SK-N-SH (cell line): ENCODE measurements around the gene HEPACAM. TPM values are rescaled to one million over a fixed set of nuclear protein-coding genes. Genes with fewer than 3 reads are reported as not detected.

Experiments used
- CTCF ChIA-PET: fragments of 300-600, 350-600 bp; formaldehyde crosslinking; extraction: SDS; loops from one replicate; lab custom pipeline; 2021; lab: Yijun Ruan, JAX
- POLR2A ChIA-PET: fragments of 350-600 bp; sonication (Branson Sonifier 250); formaldehyde crosslinking; extraction: SDS; loops from one replicate; lab custom pipeline; 2020; ENCODE audit warnings: antibody characterized with exemption, inconsistent platforms; lab: Yijun Ruan, JAX
- DNase-seq: peaks from one replicate; pipeline ENCODE4 v3.0.0; 2012
- H2AFZ ChIP-seq: fragments of 200-600 bp; sonication (generic); 2 replicates; pipeline ENCODE4 v1.8.1; 2016; ENCODE audit warnings: antibody characterized with exemption, mild to moderate bottlenecking, low read depth
- H3F3A ChIP-seq: fragments of 200-600 bp; sonication (generic); replicated peaks from 2 replicates; pipeline ENCODE3; 2016; ENCODE audit warnings: antibody characterized with exemption, mild to moderate bottlenecking; ENCODE audit not compliant: insufficient read depth
- H3K27ac ChIP-seq, 2 experiments: fragments of 200-500 bp in 1 of 2; fragments of 200-600 bp in 1 of 2; sonication (Bioruptor generic) in 1 of 2; sonication (generic), shearing (Covaris generic) in 1 of 2; 2 replicates each; pipeline versions ENCODE4 v1.5.1 to v1.6.1; 2014 to 2016; ENCODE audit warnings: low read depth in 2 of 2, inconsistent platforms in 1 of 2, low read length in 1 of 2, mild to moderate bottlenecking in 1 of 2, mixed read lengths in 1 of 2
- H3K27me3 ChIP-seq: fragments of 200-600 bp; sonication (generic), shearing (Covaris generic); 2 replicates; pipeline ENCODE4 v1.6.1; 2016; ENCODE audit warnings: mixed run types; ENCODE audit not compliant: insufficient read depth
- H3K36me3 ChIP-seq, 2 experiments: fragments of 200-500 bp in 1 of 2; fragments of 200-600 bp in 1 of 2; sonication (Bioruptor generic) in 1 of 2; sonication (generic) in 1 of 2; replicated peaks in 1 of 2; 2 replicates each; pipeline versions ENCODE3 to v1.5.1; 2014 to 2016; ENCODE audit warnings: low read length in 1 of 2, mild to moderate bottlenecking in 1 of 2; ENCODE audit not compliant: insufficient read depth in 2 of 2, control insufficient read depth in 1 of 2
- H3K4me1 ChIP-seq, 2 experiments: fragments of 200-500 bp in 1 of 2; fragments of 200-600 bp in 1 of 2; sonication (Bioruptor generic) in 1 of 2; sonication (generic), shearing (Covaris generic) in 1 of 2; 2 replicates each; pipeline versions ENCODE4 v1.5.1 to v1.6.1; 2014 to 2016; ENCODE audit warnings: low read depth in 1 of 2, low read length in 1 of 2, mixed run types in 1 of 2; ENCODE audit not compliant: insufficient read depth in 2 of 2, control insufficient read depth in 1 of 2
- H3K4me2 ChIP-seq: fragments of 200-600 bp; sonication (generic), shearing (Covaris generic); 2 replicates; pipeline ENCODE4 v1.6.1; 2017; ENCODE audit warnings: mixed run types
- H3K4me3 ChIP-seq, 2 experiments: fragments of 200-500 bp in 1 of 2; fragments of 200-600 bp in 1 of 2; sonication (Bioruptor generic) in 1 of 2; sonication (generic), shearing (Covaris generic) in 1 of 2; 2 replicates each; pipeline versions ENCODE4 v1.5.1 to v1.8.1; 2014 to 2016; ENCODE audit warnings: low read depth in 2 of 2, inconsistent platforms in 1 of 2, low read length in 1 of 2, mild to moderate bottlenecking in 1 of 2, mixed read lengths in 1 of 2, moderate library complexity in 1 of 2
- H3K79me2 ChIP-seq: fragments of 200-600 bp; sonication (generic); 2 replicates; pipeline ENCODE4 v1.8.1; 2017; ENCODE audit warnings: mild to moderate bottlenecking; ENCODE audit not compliant: insufficient read depth
- H3K9ac ChIP-seq: fragments of 200-600 bp; sonication (generic); 2 replicates; pipeline ENCODE4 v1.6.1; 2017; ENCODE audit warnings: mixed run types
- H3K9me2 ChIP-seq: fragments of 200-600 bp; sonication (generic); 2 replicates; pipeline ENCODE4 v1.6.1; 2017; ENCODE audit warnings: mixed run types
- H3K9me3 ChIP-seq: fragments of 200-600 bp; sonication (generic); 2 replicates; pipeline ENCODE4 v1.6.1; 2017; ENCODE audit warnings: mixed run types, mild to moderate bottlenecking, moderate library complexity
- H4K20me1 ChIP-seq: fragments of 200-600 bp; sonication (generic); 2 replicates; pipeline ENCODE4 v1.6.1; 2017; ENCODE audit warnings: mild to moderate bottlenecking, mixed run types; ENCODE audit not compliant: insufficient read depth
- CHD2 ChIP-seq: fragments of 150-350 bp; IDR thresholded peaks from 2 replicates; pipeline ENCODE4 v1.6.1; 2018; ENCODE audit warnings: low read length; ENCODE audit not compliant: partially characterized antibody
- ELF1 ChIP-seq: IDR thresholded peaks from 2 replicates; pipeline ENCODE4 v1.4.0; 2012
- EP300 ChIP-seq, 2 experiments: IDR thresholded peaks; 2 replicates each; pipeline versions ENCODE4 v1.4.0 to v1.6.1; 2012; ENCODE audit warnings: borderline replicate concordance in 1 of 2, low read depth in 1 of 2, low read length in 1 of 2
- EZH2phosphoT487 ChIP-seq: fragments of 200-600 bp; sonication (generic); IDR thresholded peaks from 2 replicates; pipeline ENCODE4 v1.6.1; 2017; ENCODE audit warnings: low read depth, mixed run types, mild to moderate bottlenecking, antibody characterized with exemption, moderate library complexity, borderline replicate concordance
- FOXM1 ChIP-seq: IDR thresholded peaks from 2 replicates; pipeline ENCODE4 v1.4.0; 2012; ENCODE audit warnings: low read depth, mild to moderate bottlenecking
- MEF2A ChIP-seq: IDR thresholded peaks from 2 replicates; pipeline ENCODE4 v1.4.0; 2012; ENCODE audit warnings: low read depth, borderline replicate concordance
- MXI1 ChIP-seq: IDR thresholded peaks from 2 replicates; pipeline ENCODE4 v1.6.1; 2012; ENCODE audit warnings: mild to moderate bottlenecking, low read depth, low read length, improper control_type of control experiment
- POLR2AphosphoS5 ChIP-seq: IDR thresholded peaks from 2 replicates; pipeline ENCODE4 v1.6.1; 2012; ENCODE audit warnings: low read depth, low read length
- RFX5 ChIP-seq: IDR thresholded peaks from 2 replicates; pipeline ENCODE4 v1.6.1; 2012; ENCODE audit warnings: mild to moderate bottlenecking, improper control_type of control experiment, low read length
- RXRA ChIP-seq: IDR thresholded peaks from 2 replicates; pipeline ENCODE4 v1.4.0; 2012; ENCODE audit warnings: low read depth, mild to moderate bottlenecking, borderline replicate concordance
- SIN3A ChIP-seq: IDR thresholded peaks from 2 replicates; pipeline ENCODE4 v1.6.1; 2012; ENCODE audit warnings: low read depth, mild to moderate bottlenecking, low read length, moderate library complexity, borderline replicate concordance
- SMC3 ChIP-seq: IDR thresholded peaks from 2 replicates; pipeline ENCODE4 v1.6.1; 2012; ENCODE audit warnings: low read depth, low read length, improper control_type of control experiment
- TAF1 ChIP-seq: IDR thresholded peaks from 2 replicates; pipeline ENCODE4 v1.6.1; 2012; ENCODE audit warnings: low read depth, mild to moderate bottlenecking, low read length, moderate library complexity, borderline replicate concordance
- TCF12 ChIP-seq: IDR thresholded peaks from 2 replicates; pipeline ENCODE4 v1.4.0; 2012
- WGBS: methylation state at CpG from one replicate; pipeline ENCODE4 v1.1.6; 2017; ENCODE audit warnings: low lambda C conversion rate; 5-methylcytosine and 5-hydroxymethylcytosine counted together
- polyA plus RNA-seq, 3 experiments: library from polyadenylated mRNA; depleted of rRNA; stranded (reverse); fragments of >200 nt; gene quantifications; 2 replicates each; pipeline ENCODE4 v1.2.3, GENCODE V29; 2012
- TF ChIP-seq, protein P1 (sequence below): IDR thresholded peaks from 2 replicates; pipeline ENCODE4 v1.4.0; 2012; ENCODE audit warnings: low read depth
- TF ChIP-seq, protein P2 (sequence below): IDR thresholded peaks from 2 replicates; pipeline ENCODE4; 2012
- TF ChIP-seq, protein P3 (sequence below): fragments of 150-350 bp; IDR thresholded peaks from 2 replicates; pipeline ENCODE4 v1.6.1; 2016; ENCODE audit warnings: mild to moderate bottlenecking, low read depth, low read length
- TF ChIP-seq, protein P4 (sequence below): fragments of 150-350 bp; IDR thresholded peaks from 2 replicates; pipeline ENCODE4 v1.6.1; 2017; ENCODE audit warnings: antibody characterized with exemption, low read length, low read depth, borderline replicate concordance

Gene HEPACAM
- polyA plus RNA-seq, 1 of the 3 experiments (the other 2 are of a cell fraction): not detected

DNA sequence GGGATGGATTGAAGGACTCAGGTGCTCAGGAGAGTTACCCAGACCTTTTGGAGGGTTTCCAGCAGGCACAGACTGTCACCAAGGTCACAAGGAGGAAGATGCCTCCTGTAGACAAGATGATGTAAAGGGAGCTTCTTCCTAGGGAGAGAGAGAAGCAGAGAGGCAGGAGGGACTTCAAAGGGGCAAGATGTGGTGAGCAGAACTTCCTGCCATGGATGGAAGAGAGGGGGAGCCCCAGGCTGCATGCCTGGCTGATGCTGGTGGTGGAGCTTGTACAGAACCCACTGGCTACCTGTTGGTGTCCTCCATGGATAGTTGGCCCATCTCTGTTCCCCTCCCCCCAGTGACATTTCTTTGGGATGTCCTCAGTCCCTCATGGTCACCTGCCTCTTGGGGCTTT lies 12.6 kb downstream of the HEPACAM start:
- H3K79me2 ChIP-seq: no peaks in the 10 kb centered on the region
- POLR2A ChIA-PET: no interaction called here
- no peak overlapping the region for H2AFZ ChIP-seq
- no peak for DNase-seq
- H3K4me3 ChIP-seq: no peak overlapping the region
- peaks cover 0 to 3% of the 10 kb centered on the region in 2 experiments; a peak in 1 of 4 replicates for H3K4me1 ChIP-seq
- CTCF ChIA-PET: interaction anchor here (0.9 kb wide), 1 partner anchor 57 kb away, joined by 3 read pairs; no protein-coding TSS in a partner anchor
- H3K9me3 ChIP-seq: no peaks in the 10 kb centered on the region
- H3F3A ChIP-seq: no peaks in the 10 kb centered on the region
- no peaks in the 10 kb centered on the region for H3K9me2 ChIP-seq
- H4K20me1 ChIP-seq: no peaks in the 10 kb centered on the region
- TF ChIP-seq, protein P1, sequence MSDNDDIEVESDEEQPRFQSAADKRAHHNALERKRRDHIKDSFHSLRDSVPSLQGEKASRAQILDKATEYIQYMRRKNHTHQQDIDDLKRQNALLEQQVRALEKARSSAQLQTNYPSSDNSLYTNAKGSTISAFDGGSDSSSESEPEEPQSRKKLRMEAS: no peak
- TF ChIP-seq EP300 (IDR thresholded peaks at IDR 0.05; ENCODE audit: borderline replicate concordance in 1 of 2, low read depth in 1 of 2, low read length in 1 of 2): no peak
- TF ChIP-seq, protein P2, sequence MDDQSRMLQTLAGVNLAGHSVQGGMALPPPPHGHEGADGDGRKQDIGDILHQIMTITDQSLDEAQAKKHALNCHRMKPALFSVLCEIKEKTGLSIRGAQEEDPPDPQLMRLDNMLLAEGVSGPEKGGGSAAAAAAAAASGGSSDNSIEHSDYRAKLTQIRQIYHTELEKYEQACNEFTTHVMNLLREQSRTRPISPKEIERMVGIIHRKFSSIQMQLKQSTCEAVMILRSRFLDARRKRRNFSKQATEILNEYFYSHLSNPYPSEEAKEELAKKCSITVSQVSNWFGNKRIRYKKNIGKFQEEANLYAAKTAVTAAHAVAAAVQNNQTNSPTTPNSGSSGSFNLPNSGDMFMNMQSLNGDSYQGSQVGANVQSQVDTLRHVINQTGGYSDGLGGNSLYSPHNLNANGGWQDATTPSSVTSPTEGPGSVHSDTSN: no peak
- no peak for TF ChIP-seq ELF1
- TF ChIP-seq RXRA: no peak
- no peak for TF ChIP-seq RFX5
- TF ChIP-seq TAF1: no peak
- TF ChIP-seq SMC3: no peak
- TF ChIP-seq FOXM1: no peak
- no peaks in the 10 kb centered on the region for H3K36me3 ChIP-seq
- no peak overlapping the region for H3K9ac ChIP-seq
- no peaks in the 10 kb centered on the region for H3K27me3 ChIP-seq
- no peak overlapping the region for H3K27ac ChIP-seq
- no peak overlapping the region for H3K4me2 ChIP-seq

DNA sequence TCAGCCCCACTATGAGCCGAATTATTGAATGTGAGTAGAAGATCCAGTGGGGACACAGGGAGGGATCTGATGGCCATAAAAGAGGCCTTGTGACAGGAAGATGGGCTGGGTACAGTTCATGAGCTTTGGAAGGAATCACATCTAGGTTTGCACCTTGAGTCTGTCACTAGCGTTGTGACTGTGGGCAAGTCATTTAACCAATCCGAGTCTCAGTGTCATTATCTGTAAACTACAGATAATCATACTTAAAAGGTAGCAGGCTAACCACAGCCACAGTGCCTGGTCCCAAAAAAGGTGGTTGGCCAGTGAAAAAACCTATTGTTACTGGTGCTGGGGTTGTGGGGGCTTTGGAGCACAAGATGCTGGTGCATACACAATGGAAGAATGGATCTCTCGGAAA lies 13.0 kb downstream of the HEPACAM start:
- no peak for DNase-seq
- Histone ChIP-seq H2AFZ (no peak overlapping the region), H3K27me3 (no peaks in the 10 kb centered on the region), H3K4me3 (no peak overlapping the region), H4K20me1 (no peaks in the 10 kb centered on the region), H3K9me3 (no peaks in the 10 kb centered on the region), H3K4me2 (no peak overlapping the region), H3F3A (no peaks in the 10 kb centered on the region), H3K4me1 (peaks cover 0 to 3% of the 10 kb centered on the region in 2 experiments; a peak in 1 of 4 replicates), H3K9ac (no peak overlapping the region), H3K79me2 (no peaks in the 10 kb centered on the region), H3K36me3 (no peaks in the 10 kb centered on the region), H3K27ac (no peak overlapping the region), H3K9me2 (no peaks in the 10 kb centered on the region)
- ChIA-PET CTCF (no interaction called here), POLR2A (no interaction called here)
- TF ChIP-seq, protein P3, sequence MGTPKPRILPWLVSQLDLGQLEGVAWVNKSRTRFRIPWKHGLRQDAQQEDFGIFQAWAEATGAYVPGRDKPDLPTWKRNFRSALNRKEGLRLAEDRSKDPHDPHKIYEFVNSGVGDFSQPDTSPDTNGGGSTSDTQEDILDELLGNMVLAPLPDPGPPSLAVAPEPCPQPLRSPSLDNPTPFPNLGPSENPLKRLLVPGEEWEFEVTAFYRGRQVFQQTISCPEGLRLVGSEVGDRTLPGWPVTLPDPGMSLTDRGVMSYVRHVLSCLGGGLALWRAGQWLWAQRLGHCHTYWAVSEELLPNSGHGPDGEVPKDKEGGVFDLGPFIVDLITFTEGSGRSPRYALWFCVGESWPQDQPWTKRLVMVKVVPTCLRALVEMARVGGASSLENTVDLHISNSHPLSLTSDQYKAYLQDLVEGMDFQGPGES: no peak
- TF ChIP-seq CHD2 (no peak), TCF12 (no peak), EZH2phosphoT487 (no peak), MEF2A (no peak), MXI1 (no peak), SIN3A (no peak), POLR2AphosphoS5 (no peak)
- TF ChIP-seq, protein P4, sequence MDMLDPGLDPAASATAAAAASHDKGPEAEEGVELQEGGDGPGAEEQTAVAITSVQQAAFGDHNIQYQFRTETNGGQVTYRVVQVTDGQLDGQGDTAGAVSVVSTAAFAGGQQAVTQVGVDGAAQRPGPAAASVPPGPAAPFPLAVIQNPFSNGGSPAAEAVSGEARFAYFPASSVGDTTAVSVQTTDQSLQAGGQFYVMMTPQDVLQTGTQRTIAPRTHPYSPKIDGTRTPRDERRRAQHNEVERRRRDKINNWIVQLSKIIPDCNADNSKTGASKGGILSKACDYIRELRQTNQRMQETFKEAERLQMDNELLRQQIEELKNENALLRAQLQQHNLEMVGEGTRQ: no peak
- whole genome bisulfite sequencing: 91% methylated on average over 4 of the region's 4 CpGs
